HEK293 (cell line): ENCODE data around the gene OR5K2.

Experiments used
- CTCF ChIA-PET: fragments of 350-600 bp; formaldehyde crosslinking; extraction: SDS; loops from one replicate; lab custom pipeline; 2021; ENCODE audit warnings: antibody characterized with exemption; lab: Yijun Ruan, JAX
- POLR2A ChIA-PET: fragments of 300-600 bp; formaldehyde crosslinking; extraction: SDS; loops from one replicate; lab custom pipeline; 2020; ENCODE audit warnings: antibody characterized with exemption, inconsistent platforms; lab: Yijun Ruan, JAX
- H3K27ac ChIP-seq: fragments of 200-500 bp; sonication (Bioruptor generic); 2 replicates; pipeline ENCODE4 v1.5.1; 2014; ENCODE audit warnings: low read depth, low read length, control low read depth, inconsistent platforms; ENCODE audit errors: extremely low read depth
- H3K36me3 ChIP-seq, 2 experiments: fragments of 200-500 bp in 1 of 2; sonication (Bioruptor generic) in 1 of 2; 1 replicate in 1 of 2; 2 replicates in 1 of 2; pipeline ENCODE4 v1.5.1; 2014 to 2017; ENCODE audit warnings: inconsistent platforms in 2 of 2, low read length in 2 of 2; ENCODE audit not compliant: control insufficient read depth in 2 of 2, insufficient read depth in 1 of 2
- H3K4me1 ChIP-seq: fragments of 200-500 bp; sonication (Bioruptor generic); 2 replicates; pipeline ENCODE4 v1.5.1; 2014; ENCODE audit warnings: mild to moderate bottlenecking, low read length, inconsistent platforms; ENCODE audit not compliant: control insufficient read depth, insufficient read depth
- H3K4me3 ChIP-seq: 2 replicates; pipeline ENCODE4 v1.5.1; 2011; ENCODE audit warnings: low read depth, mild to moderate bottlenecking, control low read depth, low read length, moderate library complexity
- H3K9me3 ChIP-seq: fragments of 200-500 bp; sonication (Bioruptor generic); 2 replicates; pipeline ENCODE4 v1.5.1; 2014; ENCODE audit warnings: low read depth, low read length, inconsistent platforms; ENCODE audit not compliant: control insufficient read depth, insufficient read depth
- BCL11A ChIP-seq: fragments of 450-650 bp; formaldehyde crosslinking; IDR thresholded peaks from 2 replicates; pipeline ENCODE4 v1.5.1; 2016; ENCODE audit warnings: low read depth, missing biosample characterization, missing genetic modification characterization
- GLI2 ChIP-seq: fragments of 450-650 bp; formaldehyde crosslinking; IDR thresholded peaks from 2 replicates; pipeline ENCODE4; 2017; ENCODE audit warnings: missing biosample characterization, missing genetic modification characterization, low read depth, borderline replicate concordance
- HOXD13 ChIP-seq: sonication (generic); formaldehyde crosslinking; IDR thresholded peaks from 2 replicates; pipeline ENCODE4 v1.8.0; 2022; ENCODE audit warnings: missing genetic modification reagents, borderline replicate concordance
- IKZF3 ChIP-seq: fragments of 450-650 bp; IDR thresholded peaks from 2 replicates; pipeline ENCODE4 v1.5.0; 2018; ENCODE audit warnings: missing biosample characterization, mild to moderate bottlenecking, missing genetic modification characterization, moderate library complexity
- SP3 ChIP-seq: fragments of 450-650 bp; formaldehyde crosslinking; IDR thresholded peaks from 2 replicates; pipeline ENCODE4 v1.5.1; 2016; ENCODE audit warnings: missing biosample characterization, missing genetic modification characterization
- TCF7L2 ChIP-seq: IDR thresholded peaks from 2 replicates; pipeline ENCODE4 v1.6.1; 2011; ENCODE audit warnings: low read depth, mild to moderate bottlenecking, inconsistent platforms, low read length, moderate library complexity, borderline replicate concordance
- ZBTB11 ChIP-seq: fragments of 450-650 bp; formaldehyde crosslinking; conservative IDR thresholded peaks from 2 replicates; pipeline ENCODE4 v1.5.1; 2016; ENCODE audit warnings: low read depth, missing biosample characterization, missing genetic modification characterization
- ZFHX2 ChIP-seq: fragments of 450-650 bp; formaldehyde crosslinking; conservative IDR thresholded peaks from 2 replicates; pipeline ENCODE4 v1.5.1; 2016; ENCODE audit warnings: missing biosample characterization, missing genetic modification characterization
- ZNF239 ChIP-seq: fragments of 450-650 bp; formaldehyde crosslinking; IDR thresholded peaks from 2 replicates; pipeline ENCODE4 v1.5.1; 2016; ENCODE audit warnings: missing biosample characterization, missing genetic modification characterization
- ZNF24 ChIP-seq: fragments of 450-650 bp; formaldehyde crosslinking; IDR thresholded peaks from 2 replicates; pipeline ENCODE4 v1.5.1; 2016; ENCODE audit warnings: missing biosample characterization, missing genetic modification characterization
- ZNF560 ChIP-seq: fragments of 450-650 bp; formaldehyde crosslinking; IDR thresholded peaks from 2 replicates; pipeline ENCODE4 v1.5.1; 2017; ENCODE audit warnings: missing biosample characterization, missing genetic modification characterization, borderline replicate concordance
- ZNF561 ChIP-seq: fragments of 450-650 bp; IDR thresholded peaks from 2 replicates; pipeline ENCODE4 v1.5.1; 2018; ENCODE audit warnings: missing biosample characterization, missing genetic modification characterization, borderline replicate concordance
- ZNF843 ChIP-seq: fragments of 450-650 bp; formaldehyde crosslinking; IDR thresholded peaks from 2 replicates; pipeline ENCODE4 v1.5.1; 2016; ENCODE audit warnings: missing biosample characterization, missing genetic modification characterization
- ZSCAN23 ChIP-seq: fragments of 450-650 bp; formaldehyde crosslinking; IDR thresholded peaks from 2 replicates; pipeline ENCODE4 v1.5.1; 2016; ENCODE audit warnings: missing biosample characterization, missing genetic modification characterization
- TF ChIP-seq, protein P1 (sequence below): fragments of 450-650 bp; formaldehyde crosslinking; IDR thresholded peaks from 2 replicates; pipeline ENCODE4; 2016; ENCODE audit warnings: missing biosample characterization, missing genetic modification characterization
- TF ChIP-seq, protein P2 (sequence below): fragments of 450-650 bp; formaldehyde crosslinking; IDR thresholded peaks from 2 replicates; pipeline ENCODE4 v1.5.1; 2016; ENCODE audit warnings: missing biosample characterization, missing genetic modification characterization

Gene OR5K2

DNA sequence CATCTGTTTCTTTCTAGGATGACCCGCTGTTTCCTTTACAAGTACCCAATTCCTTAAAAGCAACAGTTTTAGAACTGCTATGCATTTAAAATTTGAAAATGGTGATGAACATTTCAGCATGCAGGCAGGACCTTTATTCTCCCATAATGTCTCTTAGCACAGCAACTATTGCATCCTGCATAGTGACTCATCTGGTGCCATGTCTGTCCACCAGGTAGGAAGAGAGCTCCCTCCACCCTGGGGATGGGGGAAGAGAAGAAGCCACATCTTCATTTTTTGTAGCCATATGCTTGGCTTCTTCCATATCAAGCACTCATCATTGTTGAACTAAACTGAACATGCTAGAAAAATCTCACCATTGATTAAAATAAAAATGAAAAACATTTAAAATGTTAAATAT lies 44.2 kb downstream of the OR5K2 start (continued):
- no peak for TF ChIP-seq ZBTB11 (tag by site-specific recombination)

DNA sequence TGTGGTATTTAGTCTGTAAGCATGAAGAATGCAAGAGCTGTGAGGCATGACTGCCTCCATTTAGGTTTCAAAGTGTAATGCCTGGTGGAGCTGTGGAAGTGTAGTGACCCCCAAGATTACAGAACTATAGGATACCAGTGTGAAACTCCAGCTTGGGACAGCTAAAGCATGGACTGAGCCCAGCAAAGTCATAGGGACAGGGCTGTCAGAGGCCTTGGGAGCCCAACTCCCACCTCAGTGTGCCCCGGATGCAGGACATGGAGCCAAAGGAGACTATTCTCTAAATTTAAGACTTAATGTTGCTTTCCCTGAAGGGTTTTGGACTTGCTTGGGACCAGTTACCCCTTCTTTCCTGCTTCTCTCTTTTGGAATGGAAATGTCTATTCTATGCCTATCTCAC lies 45.1 kb downstream of the OR5K2 start:
- Histone ChIP-seq H3K36me3 (no peaks in the 10 kb centered on the region), H3K4me1 (no peaks in the 10 kb centered on the region), H3K9me3 (no peaks in the 10 kb centered on the region), H3K27ac (no peak overlapping the region), H3K4me3 (no peak overlapping the region)
- ChIA-PET POLR2A (no interaction called here), CTCF (no interaction called here)
- TF ChIP-seq HOXD13 (CRISPR knock-in tag) = no peak
- no peak for TF ChIP-seq SP3 (tag by site-specific recombination)
- TF ChIP-seq, protein P1, sequence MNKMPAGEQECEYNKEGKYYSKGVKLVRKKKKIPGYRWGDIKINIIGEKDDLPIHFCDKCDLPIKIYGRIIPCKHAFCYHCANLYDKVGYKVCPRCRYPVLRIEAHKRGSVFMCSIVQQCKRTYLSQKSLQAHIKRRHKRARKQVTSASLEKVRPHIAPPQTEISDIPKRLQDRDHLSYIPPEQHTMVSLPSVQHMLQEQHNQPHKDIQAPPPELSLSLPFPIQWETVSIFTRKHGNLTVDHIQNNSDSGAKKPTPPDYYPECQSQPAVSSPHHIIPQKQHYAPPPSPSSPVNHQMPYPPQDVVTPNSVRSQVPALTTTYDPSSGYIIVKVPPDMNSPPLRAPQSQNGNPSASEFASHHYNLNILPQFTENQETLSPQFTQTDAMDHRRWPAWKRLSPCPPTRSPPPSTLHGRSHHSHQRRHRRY (tag by site-specific recombination) = no peak
- TF ChIP-seq GLI2 (tag by site-specific recombination) = no peak
- no peak for TF ChIP-seq ZSCAN23 (tag by site-specific recombination)
- no peak for TF ChIP-seq TCF7L2

DNA sequence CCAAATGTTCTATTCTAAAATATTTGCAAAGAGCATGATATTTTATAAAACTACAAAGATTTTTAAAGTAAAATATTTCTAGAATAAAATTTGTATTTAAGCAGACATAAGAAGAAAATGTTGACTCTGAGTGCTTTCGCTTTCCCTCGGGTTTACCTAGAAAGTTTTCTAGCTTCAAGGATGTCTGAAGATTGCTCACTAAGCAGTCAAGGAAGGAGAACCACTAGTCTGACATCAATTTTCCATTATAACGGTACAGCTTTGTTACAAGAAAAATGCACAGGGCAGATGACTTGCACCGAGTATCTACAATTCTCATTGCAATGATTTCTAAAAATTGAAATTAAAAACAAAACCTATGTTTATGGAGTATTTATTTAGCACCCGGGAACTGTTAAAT lies 48.5 kb downstream of the OR5K2 start:
- no peaks in the 10 kb centered on the region for H3K36me3 ChIP-seq
- no peaks in the 10 kb centered on the region for H3K9me3 ChIP-seq
- ChIA-PET POLR2A (no interaction called here), CTCF (no interaction called here)
- H3K27ac ChIP-seq = no peak overlapping the region
- TF ChIP-seq ZNF560 (tag by site-specific recombination) (no peak), ZNF239 (tag by site-specific recombination) (no peak), ZNF24 (no peak), ZFHX2 (tag by site-specific recombination) (no peak), BCL11A (no peak), ZNF843 (no peak), IKZF3 (tag by site-specific recombination) (no peak), ZNF561 (no peak)
- TF ChIP-seq, protein P2, sequence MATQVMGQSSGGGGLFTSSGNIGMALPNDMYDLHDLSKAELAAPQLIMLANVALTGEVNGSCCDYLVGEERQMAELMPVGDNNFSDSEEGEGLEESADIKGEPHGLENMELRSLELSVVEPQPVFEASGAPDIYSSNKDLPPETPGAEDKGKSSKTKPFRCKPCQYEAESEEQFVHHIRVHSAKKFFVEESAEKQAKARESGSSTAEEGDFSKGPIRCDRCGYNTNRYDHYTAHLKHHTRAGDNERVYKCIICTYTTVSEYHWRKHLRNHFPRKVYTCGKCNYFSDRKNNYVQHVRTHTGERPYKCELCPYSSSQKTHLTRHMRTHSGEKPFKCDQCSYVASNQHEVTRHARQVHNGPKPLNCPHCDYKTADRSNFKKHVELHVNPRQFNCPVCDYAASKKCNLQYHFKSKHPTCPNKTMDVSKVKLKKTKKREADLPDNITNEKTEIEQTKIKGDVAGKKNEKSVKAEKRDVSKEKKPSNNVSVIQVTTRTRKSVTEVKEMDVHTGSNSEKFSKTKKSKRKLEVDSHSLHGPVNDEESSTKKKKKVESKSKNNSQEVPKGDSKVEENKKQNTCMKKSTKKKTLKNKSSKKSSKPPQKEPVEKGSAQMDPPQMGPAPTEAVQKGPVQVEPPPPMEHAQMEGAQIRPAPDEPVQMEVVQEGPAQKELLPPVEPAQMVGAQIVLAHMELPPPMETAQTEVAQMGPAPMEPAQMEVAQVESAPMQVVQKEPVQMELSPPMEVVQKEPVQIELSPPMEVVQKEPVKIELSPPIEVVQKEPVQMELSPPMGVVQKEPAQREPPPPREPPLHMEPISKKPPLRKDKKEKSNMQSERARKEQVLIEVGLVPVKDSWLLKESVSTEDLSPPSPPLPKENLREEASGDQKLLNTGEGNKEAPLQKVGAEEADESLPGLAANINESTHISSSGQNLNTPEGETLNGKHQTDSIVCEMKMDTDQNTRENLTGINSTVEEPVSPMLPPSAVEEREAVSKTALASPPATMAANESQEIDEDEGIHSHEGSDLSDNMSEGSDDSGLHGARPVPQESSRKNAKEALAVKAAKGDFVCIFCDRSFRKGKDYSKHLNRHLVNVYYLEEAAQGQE = no peak
- H3K4me3 ChIP-seq = no peak overlapping the region
- H3K4me1 ChIP-seq = no peaks in the 10 kb centered on the region
